Ovary (tissue), 9 donors: ENCODE data around the gene TFG. TPM values are rescaled to one million over a fixed set of nuclear protein-coding genes. Genes with fewer than 3 reads are reported as not detected.

Source experiments
- DNase-seq, 5 donors: peaks; one replicate each; pipeline ENCODE4 v3.0.0-alpha.2; 2019 to 2020
- H3K27ac ChIP-seq, 2 donors: fragments of 200-600 bp; one replicate each; pipeline versions ENCODE4 v1.5.1 to v1.8.0; 2019 to 2022
- H3K27me3 ChIP-seq: fragments of 200-600 bp; one replicate; pipeline ENCODE4 v1.8.0; 2022
- H3K36me3 ChIP-seq: fragments of 200-600 bp; sonication (generic); one replicate; pipeline ENCODE4 v1.5.1; 2019
- H3K4me1 ChIP-seq: one replicate; pipeline ENCODE4 v1.8.1; 2013; ENCODE audit warnings: mild to moderate bottlenecking, moderate library complexity; ENCODE audit not compliant: insufficient read depth
- H3K4me3 ChIP-seq: fragments of 200-600 bp; sonication (generic); one replicate; pipeline ENCODE4 v1.5.1; 2017
- H3K9me3 ChIP-seq, 2 donors: fragments of 200-600 bp in 1 of 2; sonication (generic) in 1 of 2; one replicate each; pipeline versions ENCODE4 v1.5.1 to v1.8.1; 2013 to 2019; ENCODE audit warnings: mild to moderate bottlenecking in 1 of 2, moderate library complexity in 1 of 2
- CTCF ChIP-seq, 3 donors: fragments of 450-650 bp in 2 of 3; fragments of 200-600 bp in 1 of 3; IDR thresholded peaks; one replicate each; pipeline versions ENCODE4 v1.5.1 to v1.8.0; 2016 to 2022; ENCODE audit warnings: antibody characterized with exemption in 3 of 3, mild to moderate bottlenecking in 1 of 3
- EP300 ChIP-seq: sonication (generic); formaldehyde crosslinking; IDR thresholded peaks from one replicate; pipeline ENCODE4 v1.6.1; 2017; ENCODE audit warnings: antibody characterized with exemption
- POLR2A ChIP-seq: fragments of 450-650 bp; IDR thresholded peaks from one replicate; pipeline ENCODE4 v1.6.1; 2017; ENCODE audit warnings: antibody characterized with exemption, mild to moderate bottlenecking, moderate library complexity
- WGBS, 3 donors: extraction: QIAGEN DNeasy Blood & Tissue Kit in 1 of 3; methylation state at CpG; one replicate each; pipeline versions ENCODE4 v1.1.5 to v1.1.7; 2013 to 2017; 5-methylcytosine and 5-hydroxymethylcytosine counted together
- intact Hi-C, 4 donors: fragments of 100-400 bp; cut with DNase I; formaldehyde crosslinking; loops; one replicate each; pipeline versions ENCODE4 v1.11.0 to v1.15.1; 2022 to 2023
- polyA plus RNA-seq, 2 donors: library from polyadenylated mRNA; stranded (reverse); fragments of 200-250 nt in 1 of 2; fragments of 350-450 nt in 1 of 2; fragmentation: Illumina TruSeq in 1 of 2; extraction: RNeasy Lipid Tissue Mini Kit (QIAGEN cat#74804) in 1 of 2; gene quantifications; one replicate each; pipeline ENCODE4 v1.2.3, GENCODE V29; 2013 to 2014
- total RNA-seq, 7 donors: library from RNA; depleted of rRNA in 2 of 7; stranded (reverse); fragments of >200 nt in 2 of 7; fragmentation: NEBNext Ultra II Directional in 3 of 7; extraction: Animal tissue kit (Norgen Biotek cat#: 25700) in 3 of 7; gene quantifications; one replicate each; pipeline versions ENCODE4 v1.1.0 to v1.2.4, GENCODE V29; 2016 to 2023
- donor health status: DM: no; HTN: no; CAD: no; lungs with moderate emphysema.
- donor health status: DM: no; HTN: no; CAD: no.
- donor health status: Bipolar disorder and iron deficiency.
- donor health status: DM: yes; HTN: yes; CAD: no.
- donor health status: DM: no; HTN: no; CAD: no.
- donor health status: DM: yes; HTN: yes; CAD: no.

The TFG gene
- total and polyA plus RNA-seq, 9 donors = 38.5 to 114 (median 64.7) TPM

- intact Hi-C loops = no loop called here
- Histone ChIP-seq H3K36me3 (no peaks in the 10 kb centered on the region), H3K4me3 (no peak overlapping the region), H3K4me1 (peaks cover 4% of the 10 kb centered on the region), H3K9me3 (no peaks in the 10 kb centered on the region), H3K27me3 (no peaks in the 10 kb centered on the region), H3K27ac (no peak overlapping the region)
- TF ChIP-seq EP300 = no peak
- no peak for TF ChIP-seq POLR2A
- TF ChIP-seq CTCF (IDR thresholded peaks at IDR 0.05) = no peak
- no peak for DNase-seq
These were observed 50.7 kb downstream of the TFG start for GRCh38 chr3:100759950-100760349.

GRCh38 chr3:100760377-100760776 lies 51.1 kb downstream of the TFG start:
- Histone ChIP-seq H3K27ac (no peak overlapping the region), H3K36me3 (no peaks in the 10 kb centered on the region), H3K9me3 (no peaks in the 10 kb centered on the region), H3K27me3 (no peaks in the 10 kb centered on the region), H3K4me3 (no peak overlapping the region), H3K4me1 (peaks cover 4% of the 10 kb centered on the region)
- DNase-seq = no peak
- 8 to 16% (median 10%) methylated on average over 4 of the region's 4 CpGs for WGBS, 3 donors
- intact Hi-C loops = no loop called here
- no peak for TF ChIP-seq CTCF (IDR thresholded peaks at IDR 0.05)
- TF ChIP-seq EP300 = no peak
- TF ChIP-seq POLR2A = no peak

GRCh38 chr3:100761211-100761942 lies 52.1 kb downstream of the TFG start:
- Histone ChIP-seq H3K4me1 (peaks cover 4% of the 10 kb centered on the region), H3K4me3 (no peak overlapping the region), H3K27me3 (no peaks in the 10 kb centered on the region), H3K36me3 (no peaks in the 10 kb centered on the region), H3K27ac (no peak overlapping the region), H3K9me3 (no peaks in the 10 kb centered on the region)
- intact Hi-C loops = no loop called here
- WGBS, 3 donors = 54 to 77% (median 66%) methylated on average over 1 of the region's 1 CpG
- no peak for DNase-seq
- no peak for TF ChIP-seq EP300
- no peak for TF ChIP-seq POLR2A
- no peak for TF ChIP-seq CTCF (IDR thresholded peaks at IDR 0.05)

- peaks cover 4% of the 10 kb centered on the region for H3K4me1 ChIP-seq
- TF ChIP-seq CTCF (IDR thresholded peaks at IDR 0.05) (no peak), POLR2A (no peak), EP300 (no peak)
- intact Hi-C loops = no loop called here
These were observed 52.7 kb downstream of the TFG start for GRCh38 chr3:100761951-100762350.

More at GRCh38 chr3:100761951-100762350, 52.7 kb downstream of the TFG start:
- no peak overlapping the region for H3K27ac ChIP-seq
- H3K27me3 ChIP-seq = no peaks in the 10 kb centered on the region
- H3K36me3 ChIP-seq = no peaks in the 10 kb centered on the region
- no peak for DNase-seq
- H3K4me3 ChIP-seq = no peak overlapping the region
- no peaks in the 10 kb centered on the region for H3K9me3 ChIP-seq
